ENCODE data around the gene TNFSF13. TPM values are rescaled to one million over a fixed set of nuclear protein-coding genes. Genes with fewer than 3 reads are reported as not detected.
"Not testable (repeated sequence)": the region's sequence is repeated elsewhere in the genome, so short reads cannot be mapped to it uniquely, and the experiment has no call there.

Gene TNFSF13
- total RNA-seq, 1 donor = 1.1 TPM

DNA sequence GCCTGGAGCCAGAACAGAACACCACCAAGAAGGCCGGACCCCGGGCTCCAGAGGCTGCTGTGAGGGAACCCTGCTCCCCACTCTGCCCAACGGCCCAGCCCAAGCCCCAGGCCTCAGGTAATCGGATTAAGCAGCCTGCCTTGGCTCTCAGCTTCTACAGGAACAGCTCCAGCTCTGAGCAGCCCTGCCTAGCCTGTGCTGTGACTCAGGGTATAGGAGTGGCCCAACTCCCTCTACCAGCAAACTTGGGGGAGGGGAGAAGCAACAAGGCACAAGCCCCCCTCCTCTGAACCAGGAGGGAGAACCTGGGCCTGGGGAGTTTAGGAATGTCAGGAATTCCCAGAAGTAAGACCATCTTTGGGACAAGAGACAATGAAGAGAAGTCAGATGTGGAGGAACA, 32.2 kb downstream of the TNFSF13 start:
- no peaks in the 10 kb centered on the region for H3K27me3 ChIP-seq (ENCODE audit: insufficient read depth, low read length)
- peaks cover 56% of the 10 kb centered on the region for H3K36me3 ChIP-seq (ENCODE audit: insufficient read depth, low read length)
- no peak overlapping the region for H3K4me3 ChIP-seq (ENCODE audit: insufficient read depth, low read length)
- peaks cover 14% of the 10 kb centered on the region for H3K79me2 ChIP-seq (ENCODE audit: insufficient read depth, low read length)
- peak overlapping the region; percentile 57 for H3K27ac ChIP-seq (ENCODE audit: low read depth, low read length)
- H3K4me2 ChIP-seq (ENCODE audit: insufficient read depth, low read length) = no peak overlapping the region
- DNase-seq (ENCODE audit: insufficient read length, low spot score, missing footprints) = peak; percentile 98
- no peaks in the 10 kb centered on the region for H3K9me3 ChIP-seq (ENCODE audit: low read depth, low read length)
- TF ChIP-seq, protein P1, sequence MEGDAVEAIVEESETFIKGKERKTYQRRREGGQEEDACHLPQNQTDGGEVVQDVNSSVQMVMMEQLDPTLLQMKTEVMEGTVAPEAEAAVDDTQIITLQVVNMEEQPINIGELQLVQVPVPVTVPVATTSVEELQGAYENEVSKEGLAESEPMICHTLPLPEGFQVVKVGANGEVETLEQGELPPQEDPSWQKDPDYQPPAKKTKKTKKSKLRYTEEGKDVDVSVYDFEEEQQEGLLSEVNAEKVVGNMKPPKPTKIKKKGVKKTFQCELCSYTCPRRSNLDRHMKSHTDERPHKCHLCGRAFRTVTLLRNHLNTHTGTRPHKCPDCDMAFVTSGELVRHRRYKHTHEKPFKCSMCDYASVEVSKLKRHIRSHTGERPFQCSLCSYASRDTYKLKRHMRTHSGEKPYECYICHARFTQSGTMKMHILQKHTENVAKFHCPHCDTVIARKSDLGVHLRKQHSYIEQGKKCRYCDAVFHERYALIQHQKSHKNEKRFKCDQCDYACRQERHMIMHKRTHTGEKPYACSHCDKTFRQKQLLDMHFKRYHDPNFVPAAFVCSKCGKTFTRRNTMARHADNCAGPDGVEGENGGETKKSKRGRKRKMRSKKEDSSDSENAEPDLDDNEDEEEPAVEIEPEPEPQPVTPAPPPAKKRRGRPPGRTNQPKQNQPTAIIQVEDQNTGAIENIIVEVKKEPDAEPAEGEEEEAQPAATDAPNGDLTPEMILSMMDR (IDR thresholded peaks at IDR 0.05; ENCODE audit: extremely low read depth, low read depth, low read length) = no peak
- no peak overlapping the region for H2AFZ ChIP-seq (ENCODE audit: low read length)
- peaks cover 19% of the 10 kb centered on the region for H4K20me1 ChIP-seq (ENCODE audit: insufficient read depth, low read length)
- peaks cover 36% of the 10 kb centered on the region for H3K4me1 ChIP-seq (ENCODE audit: insufficient read depth, low read length)

DNA sequence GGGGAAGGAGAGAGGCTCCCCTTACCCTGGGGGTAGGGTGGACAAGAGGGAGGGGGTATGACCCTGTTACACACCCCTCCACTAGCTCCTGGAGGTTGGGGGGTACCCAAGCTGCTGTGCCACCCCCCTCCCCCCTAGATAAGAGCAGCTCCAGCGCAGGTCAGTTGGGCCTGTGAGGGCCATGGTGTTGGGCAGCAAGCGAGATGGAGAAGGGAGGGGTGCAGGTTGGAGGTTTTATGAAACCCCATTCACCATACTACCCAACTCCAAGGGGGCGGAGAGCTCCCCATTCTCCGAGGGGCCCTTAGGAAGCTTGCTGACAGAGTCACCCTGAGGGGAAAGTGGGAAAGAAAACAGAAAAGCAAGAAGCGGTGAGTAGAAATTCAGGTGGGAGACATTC, 33.0 kb downstream of the TNFSF13 start:
- DNase-seq (ENCODE audit: insufficient read length, low spot score, missing footprints) = peak; percentile 45
- TF ChIP-seq, protein P1 (IDR thresholded peaks at IDR 0.05; ENCODE audit: extremely low read depth, low read depth, low read length) = no peak
- Histone ChIP-seq H3K36me3 (ENCODE audit: insufficient read depth, low read length) (peaks cover 64% of the 10 kb centered on the region), H3K9me3 (ENCODE audit: low read depth, low read length) (no peaks in the 10 kb centered on the region), H2AFZ (ENCODE audit: low read length) (no peak overlapping the region), H3K79me2 (ENCODE audit: insufficient read depth, low read length) (peaks cover 10% of the 10 kb centered on the region), H3K4me2 (ENCODE audit: insufficient read depth, low read length) (no peak overlapping the region), H3K4me3 (ENCODE audit: insufficient read depth, low read length) (no peak overlapping the region), H4K20me1 (ENCODE audit: insufficient read depth, low read length) (peaks cover 19% of the 10 kb centered on the region), H3K27ac (ENCODE audit: low read depth, low read length) (peak overlapping the region; percentile 57), H3K27me3 (ENCODE audit: insufficient read depth, low read length) (no peaks in the 10 kb centered on the region), H3K4me1 (ENCODE audit: insufficient read depth, low read length) (peaks cover 34% of the 10 kb centered on the region)

DNA sequence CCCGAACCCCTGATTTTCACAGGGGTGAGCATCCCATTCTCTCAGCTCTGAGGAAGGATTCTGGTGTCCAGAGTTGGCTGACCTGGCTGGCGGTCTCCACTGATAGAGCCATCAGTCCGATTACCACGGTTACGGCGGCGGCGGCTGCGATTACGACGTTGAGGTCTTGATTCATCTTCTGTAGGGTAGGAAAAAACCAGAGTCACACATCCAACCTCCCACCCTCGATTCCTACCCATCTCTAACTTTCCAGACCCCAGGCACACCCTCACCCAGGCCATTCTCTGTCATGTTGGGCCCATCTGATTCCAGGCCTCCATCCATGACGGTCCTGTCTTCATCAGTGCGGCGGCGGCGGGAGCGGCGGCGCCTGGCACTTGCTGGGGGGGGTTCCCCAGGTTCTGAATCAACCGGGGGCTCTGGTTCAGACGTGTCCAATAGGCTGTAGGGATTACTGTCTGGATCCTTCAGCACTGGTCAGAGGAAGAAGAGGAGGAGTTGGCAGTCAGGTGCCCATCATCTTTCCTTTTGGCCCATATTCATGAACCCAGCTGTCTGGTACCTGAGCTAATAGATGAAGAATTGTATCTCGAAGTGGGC, 34.0 kb downstream of the TNFSF13 start:
- Histone ChIP-seq H3K27me3 (ENCODE audit: insufficient read depth, low read length) (no peaks in the 10 kb centered on the region), H3K27ac (ENCODE audit: low read depth, low read length) (no peak overlapping the region), H2AFZ (ENCODE audit: low read length) (no peak overlapping the region), H3K4me1 (ENCODE audit: insufficient read depth, low read length) (peaks cover 26% of the 10 kb centered on the region), H3K36me3 (ENCODE audit: insufficient read depth, low read length) (peaks cover 71% of the 10 kb centered on the region), H3K4me3 (ENCODE audit: insufficient read depth, low read length) (no peak overlapping the region), H3K9me3 (ENCODE audit: low read depth, low read length) (no peaks in the 10 kb centered on the region), H3K4me2 (ENCODE audit: insufficient read depth, low read length) (no peak overlapping the region), H4K20me1 (ENCODE audit: insufficient read depth, low read length) (peaks cover 16% of the 10 kb centered on the region), H3K79me2 (ENCODE audit: insufficient read depth, low read length) (peaks cover 8% of the 10 kb centered on the region)
- TF ChIP-seq, protein P1 (IDR thresholded peaks at IDR 0.05; ENCODE audit: extremely low read depth, low read depth, low read length) = no peak
- peak; percentile 71 for DNase-seq (ENCODE audit: insufficient read length, low spot score, missing footprints)

DNA sequence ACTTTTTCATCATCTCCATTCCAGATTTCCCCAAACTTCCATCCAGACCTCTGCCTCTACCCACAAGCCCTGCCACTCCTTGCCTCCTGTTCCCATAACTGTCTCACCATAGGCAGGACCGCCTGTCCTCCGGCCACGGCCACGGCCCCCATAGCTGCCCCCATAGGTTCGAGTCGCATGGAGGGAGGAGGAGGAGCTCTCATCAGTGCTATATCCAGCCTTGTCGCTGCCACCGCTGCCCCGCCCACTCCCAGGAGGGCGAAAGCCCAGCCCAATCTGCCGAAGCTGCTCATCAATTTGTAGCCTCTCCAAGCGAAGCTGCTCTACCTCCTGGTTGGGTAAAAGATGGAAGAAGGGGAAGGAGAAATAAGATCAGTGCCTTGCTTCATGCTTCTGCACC, 34.7 kb downstream of the TNFSF13 start:
- TF ChIP-seq, protein P1 (IDR thresholded peaks at IDR 0.05; ENCODE audit: extremely low read depth, low read depth, low read length) = no peak
- Histone ChIP-seq H4K20me1 (ENCODE audit: insufficient read depth, low read length) (peaks cover 13% of the 10 kb centered on the region), H3K27ac (ENCODE audit: low read depth, low read length) (no peak overlapping the region), H3K36me3 (ENCODE audit: insufficient read depth, low read length) (peaks cover 71% of the 10 kb centered on the region), H3K79me2 (ENCODE audit: insufficient read depth, low read length) (peaks cover 8% of the 10 kb centered on the region), H3K4me3 (ENCODE audit: insufficient read depth, low read length) (no peak overlapping the region), H2AFZ (ENCODE audit: low read length) (no peak overlapping the region), H3K4me1 (ENCODE audit: insufficient read depth, low read length) (peaks cover 18% of the 10 kb centered on the region), H3K4me2 (ENCODE audit: insufficient read depth, low read length) (no peak overlapping the region), H3K9me3 (ENCODE audit: low read depth, low read length) (no peaks in the 10 kb centered on the region), H3K27me3 (ENCODE audit: insufficient read depth, low read length) (no peaks in the 10 kb centered on the region)
- no peak for DNase-seq (ENCODE audit: insufficient read length, low spot score, missing footprints)

DNA sequence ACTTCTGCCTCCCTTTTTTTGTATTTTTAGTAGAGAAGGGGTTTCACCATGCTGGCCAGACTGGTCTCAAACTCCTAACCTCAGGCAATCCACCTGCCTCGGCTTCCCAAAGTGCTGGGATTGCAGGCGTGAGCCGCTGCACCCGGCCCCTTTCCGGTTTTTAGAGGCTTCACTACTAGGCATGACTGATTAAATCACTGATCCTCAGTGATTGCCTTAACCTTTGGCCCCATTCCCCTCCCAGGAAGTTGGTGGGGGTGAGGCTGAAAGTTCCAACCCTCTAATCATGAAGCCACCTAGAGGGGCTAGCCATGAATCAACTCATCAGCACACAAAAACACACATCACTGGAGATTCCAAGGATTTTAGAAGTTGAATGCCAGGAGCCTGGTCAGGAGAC, 39.0 kb downstream of the TNFSF13 start:
- H3K79me2 ChIP-seq (ENCODE audit: insufficient read depth, low read length); H4K20me1 ChIP-seq (ENCODE audit: insufficient read depth, low read length); H3K27me3 ChIP-seq (ENCODE audit: insufficient read depth, low read length); H3K27ac ChIP-seq (ENCODE audit: low read depth, low read length); H3K4me1 ChIP-seq (ENCODE audit: insufficient read depth, low read length); H3K9me3 ChIP-seq (ENCODE audit: low read depth, low read length); H2AFZ ChIP-seq (ENCODE audit: low read length); H3K4me2 ChIP-seq (ENCODE audit: insufficient read depth, low read length); H3K4me3 ChIP-seq (ENCODE audit: insufficient read depth, low read length); DNase-seq (ENCODE audit: insufficient read length, low spot score, missing footprints): not testable (repeated sequence)
- H3K36me3 ChIP-seq (ENCODE audit: insufficient read depth, low read length) = peaks cover 78% of the 10 kb centered on the region

Data from osteoblast (primary cell).